H9 (cell line): ENCODE measurements around the gene ZNRF3. TPM values are rescaled to one million over a fixed set of nuclear protein-coding genes. Genes with fewer than 3 reads are reported as not detected.

Experiments used
- DNase-seq: peaks from one replicate; pipeline ENCODE4 v3.0.0-alpha.2; 2017
- H2AFZ ChIP-seq: one replicate; pipeline ENCODE4 v1.6.1; 2013; ENCODE audit warnings: mild to moderate bottlenecking, low read length, control low read depth, moderate library complexity
- H2AK5ac ChIP-seq: 2 replicates; pipeline ENCODE4 v1.6.1; 2013; ENCODE audit warnings: low read length, control low read depth, mixed read lengths; ENCODE audit not compliant: insufficient read length
- H2BK120ac ChIP-seq: one replicate; pipeline ENCODE4 v1.6.1; 2013; ENCODE audit warnings: low read depth, mild to moderate bottlenecking, low read length, control low read depth, inconsistent platforms; ENCODE audit not compliant: poor library complexity, severe bottlenecking
- H2BK12ac ChIP-seq: 2 replicates; pipeline ENCODE4 v1.6.1; 2013; ENCODE audit warnings: low read length, control low read depth, mixed read lengths, low read depth; ENCODE audit not compliant: insufficient read length
- H2BK15ac ChIP-seq: 2 replicates; pipeline ENCODE4 v1.6.1; 2013; ENCODE audit warnings: low read depth, low read length, control low read depth
- H2BK20ac ChIP-seq: one replicate; pipeline ENCODE4 v1.6.1; 2013; ENCODE audit warnings: low read depth, mild to moderate bottlenecking, low read length, control low read depth, inconsistent platforms; ENCODE audit not compliant: poor library complexity, severe bottlenecking
- H2BK5ac ChIP-seq: 2 replicates; pipeline ENCODE4 v1.6.1; 2013; ENCODE audit warnings: low read length, control low read depth, mixed read lengths; ENCODE audit not compliant: insufficient read length
- H3K14ac ChIP-seq: 2 replicates; pipeline ENCODE4 v1.6.1; 2013; ENCODE audit warnings: low read length, control low read depth; ENCODE audit not compliant: insufficient read depth
- H3K18ac ChIP-seq: 2 replicates; pipeline ENCODE4 v1.6.1; 2013; ENCODE audit warnings: low read depth, mild to moderate bottlenecking, mixed read lengths, low read length, control low read depth; ENCODE audit not compliant: insufficient read length
- H3K23ac ChIP-seq: 2 replicates; pipeline ENCODE4 v1.6.1; 2013; ENCODE audit warnings: low read length, control low read depth, mixed read lengths, low read depth; ENCODE audit not compliant: insufficient read length
- H3K23me2 ChIP-seq: 2 replicates; pipeline ENCODE4 v1.6.1; 2013; ENCODE audit warnings: low read depth, mild to moderate bottlenecking, mixed read lengths, low read length, control low read depth; ENCODE audit not compliant: insufficient read length, poor library complexity, severe bottlenecking
- H3K27ac ChIP-seq: 2 replicates; pipeline ENCODE4 v1.5.1; 2013; ENCODE audit warnings: low read length, control low read depth, mixed read lengths, low read depth; ENCODE audit not compliant: insufficient read length
- H3K27me3 ChIP-seq: 2 replicates; pipeline ENCODE4 v1.6.1; 2013; ENCODE audit warnings: low read length, control low read depth, inconsistent platforms; ENCODE audit not compliant: insufficient read depth
- H3K4ac ChIP-seq: 2 replicates; pipeline ENCODE4 v1.6.1; 2013; ENCODE audit warnings: low read depth, mild to moderate bottlenecking, control low read depth, inconsistent platforms, low read length, moderate library complexity
- H3K4me1 ChIP-seq: 2 replicates; pipeline ENCODE4 v1.6.1; 2013; ENCODE audit warnings: low read length, control low read depth, inconsistent platforms; ENCODE audit not compliant: insufficient read depth
- H3K4me2 ChIP-seq: 2 replicates; pipeline ENCODE4 v1.6.1; 2013; ENCODE audit warnings: low read length, control low read depth, mixed read lengths; ENCODE audit not compliant: insufficient read length, insufficient read depth
- H3K56ac ChIP-seq: 2 replicates; pipeline ENCODE4 v1.6.1; 2013; ENCODE audit warnings: low read depth, mild to moderate bottlenecking, mixed read lengths, low read length, control low read depth; ENCODE audit not compliant: insufficient read length
- H3K79me1 ChIP-seq: 2 replicates; pipeline ENCODE4 v1.6.1; 2013; ENCODE audit warnings: low read depth, mild to moderate bottlenecking, moderate library complexity, low read length, control low read depth, inconsistent platforms; ENCODE audit not compliant: insufficient read depth, poor library complexity, severe bottlenecking
- H3K79me2 ChIP-seq: 2 replicates; pipeline ENCODE4 v1.6.1; 2013; ENCODE audit warnings: low read length, control low read depth, inconsistent platforms; ENCODE audit not compliant: insufficient read depth
- H3K9ac ChIP-seq: 2 replicates; pipeline ENCODE4 v1.6.1; 2013; ENCODE audit warnings: low read length, control low read depth, mixed read lengths; ENCODE audit not compliant: insufficient read length; ENCODE audit errors: extremely low read depth
- H3K9me3 ChIP-seq: one replicate; pipeline ENCODE4 v1.6.1; 2013; ENCODE audit warnings: low read depth, low read length, inconsistent platforms; ENCODE audit not compliant: control insufficient read depth
- H3T11ph ChIP-seq: one replicate; pipeline ENCODE4 v1.6.1; 2013; ENCODE audit warnings: mild to moderate bottlenecking, low read length, control low read depth, inconsistent platforms
- H4K20me1 ChIP-seq: one replicate; pipeline ENCODE4 v1.6.1; 2013; ENCODE audit not compliant: control insufficient read depth, insufficient read length, insufficient read depth
- H4K5ac ChIP-seq: 2 replicates; pipeline ENCODE4 v1.6.1; 2013; ENCODE audit warnings: low read depth, mild to moderate bottlenecking, mixed read lengths, low read length, control low read depth; ENCODE audit not compliant: insufficient read length
- H4K8ac ChIP-seq: replicated peaks from 2 replicates; pipeline ENCODE4 v1.6.1; 2013; ENCODE audit warnings: low read length, control low read depth, mixed read lengths, low read depth; ENCODE audit not compliant: insufficient read length
- H4K91ac ChIP-seq: 2 replicates; pipeline ENCODE4 v1.6.1; 2013; ENCODE audit warnings: low read depth, mild to moderate bottlenecking, moderate library complexity, mixed read lengths, low read length, control low read depth; ENCODE audit not compliant: insufficient read length
- H3K27ac Mint-ChIP-seq, 3 experiments: 2 replicates in 2 of 3; 3 replicates in 1 of 3; pipeline ENCODE4 v1.8.0; 2020 to 2021; ENCODE audit warnings: mixed read lengths in 3 of 3, mild to moderate bottlenecking in 1 of 3, moderate library complexity in 1 of 3
- H3K27me3 Mint-ChIP-seq: 2 replicates; pipeline ENCODE4 v1.8.0; 2021; ENCODE audit warnings: low read depth, mild to moderate bottlenecking, moderate library complexity, mixed read lengths
- H3K36me3 Mint-ChIP-seq, 3 experiments: 2 replicates in 2 of 3; 3 replicates in 1 of 3; pipeline ENCODE4 v1.8.0; 2020 to 2021; ENCODE audit warnings: low read depth in 3 of 3, mixed read lengths in 3 of 3; ENCODE audit not compliant: insufficient read depth in 1 of 3
- H3K4me1 Mint-ChIP-seq, 2 experiments: 2 replicates each; pipeline ENCODE4 v1.8.0; 2020; ENCODE audit warnings: mixed read lengths in 2 of 2
- H3K4me3 Mint-ChIP-seq, 2 experiments: 2 replicates in 1 of 2; 3 replicates in 1 of 2; pipeline ENCODE4 v1.8.0; 2020 to 2021; ENCODE audit warnings: mild to moderate bottlenecking in 2 of 2, mixed read lengths in 2 of 2, moderate library complexity in 1 of 2
- H3K9me3 Mint-ChIP-seq, 2 experiments: 2 replicates in 1 of 2; 3 replicates in 1 of 2; pipeline ENCODE4 v1.8.0; 2020; ENCODE audit warnings: mild to moderate bottlenecking in 2 of 2, mixed read lengths in 2 of 2, moderate library complexity in 1 of 2
- CTCF ChIP-seq: fragments of 200-600 bp; sonication (generic); conservative IDR thresholded peaks from 3 replicates; pipeline ENCODE4 v1.8.0; 2021; ENCODE audit warnings: antibody characterized with exemption, mild to moderate bottlenecking
- WGBS: extraction: QIAGEN DNeasy Blood & Tissue Kit; methylation state at CpG from one replicate; pipeline ENCODE4 v1.1.7; 2013; ENCODE audit warnings: missing lambda C conversion rate, low lambda C conversion rate, mixed read lengths; ENCODE audit not compliant: insufficient read length; ENCODE audit errors: extremely low coverage; 5-methylcytosine and 5-hydroxymethylcytosine counted together
- total RNA-seq: library from RNA; stranded (reverse); gene quantifications from 2 replicates; pipeline ENCODE4 v1.2.1, GENCODE V29; 2021

The ZNRF3 gene
- total RNA-seq, 1 experiment from 2014 or later: 20.6 TPM

- Histone ChIP-seq H4K5ac (no peak overlapping the region), H3K56ac (no peak overlapping the region), H3K14ac (no peak overlapping the region), H3K9ac (no peak overlapping the region), H2BK5ac (no peak overlapping the region), H3K9me3 (no peaks in the 10 kb centered on the region), H2BK20ac (no peak overlapping the region), H3K23ac (no peak overlapping the region), H3T11ph (no peak overlapping the region), H2AFZ (no peak overlapping the region), H3K4me1 (no peaks in the 10 kb centered on the region; the same call in 1 of the 2 replicates), H3K27me3 (no peaks in the 10 kb centered on the region), H4K8ac (no peak overlapping the region), H3K4me2 (no peak overlapping the region), H2AK5ac (no peak overlapping the region), H2BK15ac (no peak overlapping the region), H2BK12ac (no peak overlapping the region), H3K79me2 (no peaks in the 10 kb centered on the region), H3K4ac (no peak overlapping the region), H3K18ac (no peak overlapping the region), H4K91ac (no peak overlapping the region), H3K27ac (no peak overlapping the region), H2BK120ac (no peak overlapping the region), H3K79me1 (no peaks in the 10 kb centered on the region), H4K20me1 (no peaks in the 10 kb centered on the region), H3K23me2 (no peaks in the 10 kb centered on the region)
- DNase-seq: no peak
- WGBS: no CpG with 5 or more reads among the region's 3 CpGs
- H3K9me3 Mint-ChIP-seq: no peaks in the 10 kb centered on the region; a peak in 1 of 5 replicates
- TF ChIP-seq CTCF: no peak
- H3K4me3 Mint-ChIP-seq: no peak overlapping the region
- H3K27ac Mint-ChIP-seq: no peak overlapping the region
- peaks cover 2 to 11% (median 6%) of the 10 kb centered on the region in 3 experiments; a peak in 4 of 7 replicates for H3K36me3 Mint-ChIP-seq
- peaks cover 42 to 48% of the 10 kb centered on the region in 2 experiments for H3K4me1 Mint-ChIP-seq
- H3K27me3 Mint-ChIP-seq: peaks cover 3% of the 10 kb centered on the region
Measured at GRCh38 chr22:29056472-29056871, 173.1 kb downstream of the ZNRF3 start.
